ENCODE measurements around the gene CPZ. TPM values are rescaled to one million over a fixed set of nuclear protein-coding genes. Genes with fewer than 3 reads are reported as not detected.

CPZ gene
- total and polyA plus RNA-seq, 11 donors = 0.13 to 4.8 (median 0.26) TPM; not detected in 2

- Histone ChIP-seq H3K27ac (no peak overlapping the region), H3K9me3 (no peaks in the 10 kb centered on the region), H3K4me1 (no peaks in the 10 kb centered on the region), H3K27me3 (peaks cover 0 to 25% (median 3%) of the 10 kb centered on the region in 9 donors), H3K36me3 (no peaks in the 10 kb centered on the region), H3K4me3 (no peak overlapping the region)
- intact Hi-C loops (cut with DNase I) = no loop called here
- ATAC-seq (no peak), DNase-seq (peak in 1 of 5 donors; percentile 6)
- WGBS, 4 donors = 85 to 86% (median 85%) methylated on average over 7 to 11 of the region's 11 CpGs
- no peak for TF ChIP-seq CTCF (IDR thresholded peaks at IDR 0.05)
- TF ChIP-seq POLR2A (IDR thresholded peaks at IDR 0.05) = no peak
Observed at GRCh38 chr4:8656185-8656517, 63.6 kb downstream of the CPZ start.

GRCh38 chr4:8656711-8657380 is 64.3 kb downstream of the CPZ start:
- intact Hi-C loops (cut with DNase I) = no loop called here
- Histone ChIP-seq H3K27me3 (peaks cover 0 to 26% (median under 1%) of the 10 kb centered on the region in 9 donors), H3K27ac (no peak overlapping the region), H3K4me1 (no peaks in the 10 kb centered on the region), H3K4me3 (no peak overlapping the region), H3K36me3 (no peaks in the 10 kb centered on the region), H3K9me3 (no peaks in the 10 kb centered on the region)
- no peak for ATAC-seq
- 59 to 70% (median 64%) methylated on average over 9 to 17 of the region's 17 CpGs for WGBS, 4 donors
- no peak for TF ChIP-seq CTCF (IDR thresholded peaks at IDR 0.05)
- no peak for TF ChIP-seq POLR2A (IDR thresholded peaks at IDR 0.05)
- DNase-seq = no peak

- no peak for TF ChIP-seq POLR2A (IDR thresholded peaks at IDR 0.05)
- TF ChIP-seq CTCF (IDR thresholded peaks at IDR 0.05) = no peak
- DNase-seq = peak in 1 of 5 donors; percentile 9
- H3K36me3 ChIP-seq = no peaks in the 10 kb centered on the region
- no peaks in the 10 kb centered on the region for H3K4me1 ChIP-seq
- H3K27ac ChIP-seq = no peak overlapping the region
- intact Hi-C loops (cut with DNase I) = no loop called here
- 76 to 80% (median 78%) methylated on average over 9 to 11 of the region's 11 CpGs for WGBS, 4 donors
- peak in 1 of 4 donors; percentile 20 for ATAC-seq
- no peaks in the 10 kb centered on the region for H3K9me3 ChIP-seq
- H3K27me3 ChIP-seq = peaks cover 0 to 21% (median 0%) of the 10 kb centered on the region in 9 donors
- no peak overlapping the region for H3K4me3 ChIP-seq
Observed at GRCh38 chr4:8657381-8658088, 65.0 kb downstream of the CPZ start.

- H3K4me3 ChIP-seq = no peak overlapping the region
- H3K9me3 ChIP-seq = no peaks in the 10 kb centered on the region
- DNase-seq = no peak
- WGBS, 4 donors = 82 to 88% (median 83%) methylated on average over 9 of the region's 9 CpGs
- no peak for TF ChIP-seq POLR2A (IDR thresholded peaks at IDR 0.05)
- no peak for TF ChIP-seq CTCF (IDR thresholded peaks at IDR 0.05)
- no peaks in the 10 kb centered on the region for H3K4me1 ChIP-seq
- peaks cover 0 to 39% (median 7%) of the 10 kb centered on the region in 9 donors for H3K27me3 ChIP-seq
- ATAC-seq = no peak
- intact Hi-C loops (cut with DNase I) = no loop called here
- H3K36me3 ChIP-seq = no peaks in the 10 kb centered on the region
- no peak overlapping the region for H3K27ac ChIP-seq
Observed at GRCh38 chr4:8662776-8663175, 70.2 kb downstream of the CPZ start.

Measured in heart left ventricle (tissue), 16 donors.